Hematopoietic multipotent progenitor cell treated with erythropoietin and hydrocortisone succinate and interleukin-3 and kit ligand, for 8 days (in vitro differentiated cells): ENCODE results near the gene HTR6.

ENCODE experiments used
- DNase-seq: peaks from one replicate; pipeline ENCODE4 v3.0.0-alpha.2; 2015

Gene HTR6

GRCh38 chr1:19728413-19729145 lies 63.9 kb downstream of the HTR6 start:
- DNase-seq, result no peak

DNA sequence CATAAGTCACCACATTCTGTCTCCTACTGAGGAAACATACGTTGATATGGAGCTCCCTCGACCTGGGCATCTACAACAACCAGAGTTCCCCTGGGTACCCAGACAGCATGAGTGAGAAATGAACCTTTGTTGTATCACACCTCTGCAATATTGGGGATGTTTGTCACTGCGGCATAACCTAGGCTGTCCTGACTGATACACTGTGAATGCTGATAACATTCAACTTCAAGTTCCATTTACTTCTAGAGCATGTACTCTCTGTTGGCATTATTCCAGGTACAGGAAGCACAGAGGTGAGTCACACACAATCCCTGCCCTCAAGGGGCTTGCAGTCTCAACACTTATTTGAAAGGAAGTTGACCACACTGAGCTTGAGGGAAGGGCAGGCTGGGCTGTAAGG lies 65.6 kb downstream of the HTR6 start:
- DNase-seq, result no peak
